GM23248 (cell line): Measurements from ENCODE around the gene CDH13. TPM values are rescaled to one million over a fixed set of nuclear protein-coding genes. Genes with fewer than 3 reads are reported as not detected.

Source experiments
- DNase-seq: peaks from one replicate; pipeline ENCODE4 v3.0.0-alpha.2; 2015
- H2AFZ ChIP-seq: fragments of 200-600 bp; sonication (generic); 2 replicates; pipeline ENCODE4 v1.6.1; 2016; ENCODE audit warnings: antibody characterized with exemption
- H3F3A ChIP-seq: fragments of 200-600 bp; sonication (generic); 2 replicates; pipeline ENCODE4 v1.6.1; 2016; ENCODE audit warnings: mild to moderate bottlenecking, antibody characterized with exemption, mixed run types; ENCODE audit not compliant: insufficient read depth
- H3K27ac ChIP-seq: fragments of 200-600 bp; sonication (generic); 2 replicates; pipeline ENCODE4 v1.5.1; 2016; ENCODE audit warnings: mild to moderate bottlenecking
- H3K27me3 ChIP-seq: fragments of 200-600 bp; sonication (generic); replicated peaks from 2 replicates; pipeline ENCODE4 v1.6.1; 2016; ENCODE audit warnings: mild to moderate bottlenecking; ENCODE audit not compliant: insufficient read depth
- H3K36me3 ChIP-seq: fragments of 200-600 bp; sonication (generic); 2 replicates; pipeline ENCODE4 v1.6.1; 2016; ENCODE audit warnings: low read depth, mild to moderate bottlenecking
- H3K4me1 ChIP-seq: fragments of 200-600 bp; sonication (generic); 2 replicates; pipeline ENCODE4 v1.6.1; 2016; ENCODE audit warnings: mild to moderate bottlenecking; ENCODE audit not compliant: insufficient read depth
- H3K4me2 ChIP-seq: fragments of 200-600 bp; sonication (generic); one replicate; pipeline ENCODE4 v1.6.1; 2016; ENCODE audit warnings: mild to moderate bottlenecking; ENCODE audit not compliant: unreplicated experiment
- H3K4me3 ChIP-seq: fragments of 200-600 bp; sonication (generic); 2 replicates; pipeline ENCODE4 v1.5.1; 2016; ENCODE audit warnings: mild to moderate bottlenecking
- H3K79me2 ChIP-seq: fragments of 200-600 bp; sonication (generic); 2 replicates; pipeline ENCODE4 v1.6.1; 2016; ENCODE audit warnings: mild to moderate bottlenecking; ENCODE audit not compliant: insufficient read depth
- H3K9ac ChIP-seq: fragments of 200-600 bp; sonication (generic); 2 replicates; pipeline ENCODE4 v1.6.1; 2016; ENCODE audit warnings: mild to moderate bottlenecking
- H3K9me2 ChIP-seq: fragments of 200-600 bp; sonication (generic); 2 replicates; pipeline ENCODE4 v1.6.1; 2016; ENCODE audit warnings: mixed run types, mild to moderate bottlenecking, moderate library complexity; ENCODE audit not compliant: insufficient read depth
- H3K9me3 ChIP-seq: fragments of 200-600 bp; sonication (generic); one replicate; pipeline ENCODE4 v1.6.1; 2017; ENCODE audit warnings: low read depth
- H4K20me1 ChIP-seq: fragments of 200-600 bp; sonication (generic); 2 replicates; pipeline ENCODE4 v1.6.0; 2016; ENCODE audit not compliant: insufficient read depth
- EZH2 ChIP-seq: fragments of 200-600 bp; sonication (generic); IDR thresholded peaks from 2 replicates; pipeline ENCODE4 v1.6.1; 2018; ENCODE audit warnings: antibody characterized with exemption, mild to moderate bottlenecking; ENCODE audit not compliant: insufficient read depth, poor library complexity, severe bottlenecking
- EZH2phosphoT487 ChIP-seq: fragments of 200-600 bp; sonication (generic); IDR thresholded peaks from 2 replicates; pipeline ENCODE4 v1.6.1; 2018; ENCODE audit warnings: antibody characterized with exemption, moderate library complexity, mild to moderate bottlenecking, low read depth; ENCODE audit not compliant: insufficient read depth
- WGBS, 2 experiments: methylation state at CpG; one replicate each; pipeline ENCODE4 v1.1.6; 2015 to 2017; ENCODE audit warnings: low lambda C conversion rate in 2 of 2, low coverage in 1 of 2; ENCODE audit errors: missing lambda C conversion rate in 2 of 2; 5-methylcytosine and 5-hydroxymethylcytosine counted together
- in situ Hi-C: fragments of 300-500 bp; cut with MboI; formaldehyde crosslinking; loops from 2 replicates; pipeline ENCODE4 v1.15.0; 2020
- polyA plus RNA-seq: library from polyadenylated mRNA; unstranded; fragments of >200 nt; fragmentation: Nextera tagmentation; extraction: Ambion mirVana; gene quantifications from 2 replicates; pipeline ENCODE4 v1.2.1, GENCODE V29; 2016
- total RNA-seq: library from RNA; depleted of rRNA; stranded (reverse); fragments of >200 nt; shearing (Covaris generic); gene quantifications from 2 replicates; pipeline ENCODE4 v1.2.3, GENCODE V29; 2014

Gene CDH13
- total and polyA plus RNA-seq, 2 experiments from 2014 or later = 51.0 to 52.8 TPM

DNA sequence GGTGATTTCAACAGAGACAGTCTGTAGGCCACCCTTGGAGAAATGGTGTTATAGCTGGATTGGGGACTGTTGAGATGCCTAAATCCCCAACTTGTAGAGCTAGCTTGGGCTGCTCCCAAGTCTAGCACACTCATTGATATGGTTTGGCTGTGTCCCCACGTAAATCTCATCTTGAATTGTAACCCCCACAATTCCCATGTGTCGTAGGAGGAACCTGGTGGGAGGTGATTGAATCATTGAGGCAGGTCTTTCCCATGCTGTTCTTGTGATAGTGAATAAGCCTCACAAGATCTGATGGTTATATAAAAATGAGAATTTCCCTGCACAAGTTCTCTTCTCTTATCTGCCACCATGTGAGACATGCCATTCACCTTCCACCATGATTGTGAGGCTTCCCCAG lies 536.0 kb downstream of the CDH13 start:
- Histone ChIP-seq H3K4me1 (no peaks in the 10 kb centered on the region), H3K27me3 (no peaks in the 10 kb centered on the region), H3K9ac (no peak overlapping the region), H3K36me3 (no peaks in the 10 kb centered on the region), H3K27ac (no peak overlapping the region), H4K20me1 (no peaks in the 10 kb centered on the region), H3F3A (no peaks in the 10 kb centered on the region), H3K79me2 (no peaks in the 10 kb centered on the region), H3K4me2 (no peak overlapping the region), H3K9me2 (no peaks in the 10 kb centered on the region), H3K9me3 (no peaks in the 10 kb centered on the region), H3K4me3 (no peak overlapping the region), H2AFZ (no peak overlapping the region)
- in situ Hi-C loops = no loop called here
- WGBS, 2 experiments = 53 to 55% methylated on average over 2 of the region's 2 CpGs
- no peak for DNase-seq
- no peak for TF ChIP-seq EZH2phosphoT487
- no peak for TF ChIP-seq EZH2

- no peaks in the 10 kb centered on the region for H3K9me2 ChIP-seq
- in situ Hi-C loops = no loop called here
- H3F3A ChIP-seq = no peaks in the 10 kb centered on the region
- H4K20me1 ChIP-seq = no peaks in the 10 kb centered on the region
- H3K79me2 ChIP-seq = no peaks in the 10 kb centered on the region
- no peak overlapping the region for H3K4me2 ChIP-seq
- no peaks in the 10 kb centered on the region for H3K4me1 ChIP-seq
- no peaks in the 10 kb centered on the region for H3K9me3 ChIP-seq
- no peak overlapping the region for H2AFZ ChIP-seq
- no peak overlapping the region for H3K27ac ChIP-seq
- H3K27me3 ChIP-seq = no peaks in the 10 kb centered on the region
- no peak for DNase-seq
- H3K4me3 ChIP-seq = no peak overlapping the region
- WGBS, 2 experiments = 82 to 89% methylated on average over 3 of the region's 3 CpGs
- no peak overlapping the region for H3K9ac ChIP-seq
- TF ChIP-seq EZH2 (no peak), EZH2phosphoT487 (no peak)
- no peaks in the 10 kb centered on the region for H3K36me3 ChIP-seq
These were observed 538.0 kb downstream of the CDH13 start for GRCh38 chr16:83164816-83165215.

DNA sequence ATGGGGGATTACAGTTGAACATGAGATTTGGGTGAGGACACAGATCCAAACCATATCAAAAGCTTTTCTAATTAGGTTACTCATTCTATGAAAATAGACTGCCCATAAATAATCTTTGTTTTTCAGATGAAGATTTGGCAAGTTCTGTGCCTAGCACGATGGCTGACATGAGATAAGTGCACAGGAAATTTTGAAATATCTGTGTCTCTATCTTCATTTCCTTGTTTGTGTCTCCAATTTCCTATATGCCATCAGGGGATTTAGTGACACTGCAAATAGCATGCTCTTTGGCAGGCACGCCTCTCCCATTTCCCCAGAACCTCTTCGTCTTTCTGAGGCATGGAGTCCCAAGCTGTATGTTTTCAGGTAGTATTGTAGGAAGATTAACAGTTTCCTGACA lies 544.6 kb downstream of the CDH13 start:
- no peak for TF ChIP-seq EZH2
- no peak for TF ChIP-seq EZH2phosphoT487
- Histone ChIP-seq H3K4me1 (no peaks in the 10 kb centered on the region), H3K9me2 (no peaks in the 10 kb centered on the region), H4K20me1 (no peaks in the 10 kb centered on the region), H3K9ac (no peak overlapping the region), H3K9me3 (no peaks in the 10 kb centered on the region), H3K27me3 (no peaks in the 10 kb centered on the region), H3K27ac (no peak overlapping the region), H3K4me3 (no peak overlapping the region), H3K79me2 (no peaks in the 10 kb centered on the region), H3F3A (no peaks in the 10 kb centered on the region), H3K36me3 (no peaks in the 10 kb centered on the region), H3K4me2 (no peak overlapping the region), H2AFZ (no peak overlapping the region)
- in situ Hi-C loops = no loop called here
- 84 to 85% methylated on average over 3 of the region's 3 CpGs for WGBS, 2 experiments
- no peak for DNase-seq

GRCh38 chr16:83174671-83175070 lies 547.9 kb downstream of the CDH13 start:
- H3K4me3 ChIP-seq = no peak overlapping the region
- H3K4me1 ChIP-seq = no peaks in the 10 kb centered on the region
- H3K27ac ChIP-seq = no peak overlapping the region
- no peak overlapping the region for H3K4me2 ChIP-seq
- H4K20me1 ChIP-seq = no peaks in the 10 kb centered on the region
- no peaks in the 10 kb centered on the region for H3K36me3 ChIP-seq
- no peaks in the 10 kb centered on the region for H3F3A ChIP-seq
- no peaks in the 10 kb centered on the region for H3K9me2 ChIP-seq
- H2AFZ ChIP-seq = no peak overlapping the region
- H3K9ac ChIP-seq = no peak overlapping the region
- no peaks in the 10 kb centered on the region for H3K9me3 ChIP-seq
- in situ Hi-C loops = no loop called here
- H3K79me2 ChIP-seq = no peaks in the 10 kb centered on the region
- no peak for DNase-seq
- TF ChIP-seq EZH2 = no peak
- no peak for TF ChIP-seq EZH2phosphoT487
- no peaks in the 10 kb centered on the region for H3K27me3 ChIP-seq

DNA sequence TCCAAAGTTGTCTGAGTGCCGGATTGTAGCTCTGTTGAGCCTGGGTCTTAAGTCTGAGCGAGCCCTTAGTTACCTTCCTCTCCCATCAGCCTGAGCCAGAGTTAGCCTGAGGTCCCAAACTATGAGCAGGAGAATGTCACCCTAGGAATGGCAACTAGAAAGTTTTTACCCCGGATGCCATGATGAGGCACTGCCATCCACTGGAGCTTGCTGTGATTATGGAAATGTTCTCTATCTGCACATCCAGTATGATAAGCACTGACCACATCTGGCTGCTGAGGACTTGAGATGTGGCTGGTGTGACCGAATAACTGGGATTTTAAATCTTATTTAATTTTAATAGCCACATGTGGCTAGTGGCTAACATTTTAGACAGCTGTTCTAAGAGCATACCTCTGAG lies 550.0 kb downstream of the CDH13 start:
- no peak for TF ChIP-seq EZH2
- no peak for TF ChIP-seq EZH2phosphoT487
- in situ Hi-C loops = no loop called here
- H2AFZ ChIP-seq = no peak overlapping the region

More for the DNA sequence above, 550.0 kb downstream of the CDH13 start:
- H3F3A ChIP-seq = no peaks in the 10 kb centered on the region
- H3K4me3 ChIP-seq = no peak overlapping the region
- no peak for DNase-seq
- no peak overlapping the region for H3K9ac ChIP-seq
- 88 to 95% methylated on average over 4 of the region's 4 CpGs for WGBS, 2 experiments
- H3K27ac ChIP-seq = no peak overlapping the region
- H3K79me2 ChIP-seq = no peaks in the 10 kb centered on the region
- no peaks in the 10 kb centered on the region for H3K27me3 ChIP-seq
- no peaks in the 10 kb centered on the region for H3K36me3 ChIP-seq
- no peak overlapping the region for H3K4me2 ChIP-seq
- no peaks in the 10 kb centered on the region for H3K4me1 ChIP-seq
- H3K9me2 ChIP-seq = no peaks in the 10 kb centered on the region
- H4K20me1 ChIP-seq = no peaks in the 10 kb centered on the region
- H3K9me3 ChIP-seq = no peaks in the 10 kb centered on the region
